Lung (tissue), 12 donors: ENCODE results near the gene ANKS1A. TPM values are rescaled to one million over a fixed set of nuclear protein-coding genes. Genes with fewer than 3 reads are reported as not detected.

Experiments used
- ATAC-seq: fragments of 200-7000 bp; cut with Tn5 transposase; one replicate; pipeline ENCODE4 v1.9.1; 2020; ENCODE audit warnings: moderate number of reproducible peaks; ENCODE audit not compliant: insufficient read depth, low FRiP score
- DNase-seq, 3 donors: peaks; one replicate each; pipeline ENCODE4 v3.0.0-alpha.2; 2013 to 2017
- H3K27ac ChIP-seq, 2 donors: one replicate each; pipeline ENCODE4 v1.5.1; 2013; ENCODE audit warnings: mild to moderate bottlenecking in 2 of 2, moderate library complexity in 2 of 2, control low read depth in 1 of 2, inconsistent platforms in 1 of 2, low read depth in 1 of 2, low read length in 1 of 2
- H3K27me3 ChIP-seq, 3 donors: one replicate each; pipeline ENCODE4 v1.5.1; 2013; ENCODE audit warnings: low read length in 2 of 3; ENCODE audit not compliant: control insufficient read depth in 3 of 3, insufficient read depth in 3 of 3
- H3K36me3 ChIP-seq, 4 donors: one replicate each; pipeline ENCODE4 v1.5.1; 2013; ENCODE audit warnings: low read length in 4 of 4, mild to moderate bottlenecking in 1 of 4, moderate library complexity in 1 of 4; ENCODE audit not compliant: control insufficient read depth in 4 of 4, insufficient read depth in 4 of 4
- H3K4me1 ChIP-seq, 5 donors: one replicate each; pipeline ENCODE4 v1.5.1; 2013; ENCODE audit warnings: low read length in 5 of 5, mild to moderate bottlenecking in 2 of 5, moderate library complexity in 1 of 5; ENCODE audit not compliant: control insufficient read depth in 5 of 5, insufficient read depth in 5 of 5
- H3K4me3 ChIP-seq: one replicate; pipeline ENCODE4 v1.5.1; 2013; ENCODE audit warnings: mild to moderate bottlenecking, control low read depth, moderate library complexity
- H3K9ac ChIP-seq, 2 donors: one replicate each; pipeline ENCODE4 v1.5.1; 2013; ENCODE audit warnings: low read length in 2 of 2, control low read depth in 1 of 2; ENCODE audit not compliant: insufficient read depth in 1 of 2
- H3K9me3 ChIP-seq, 4 donors: one replicate each; pipeline ENCODE4 v1.5.1; 2013; ENCODE audit warnings: low read length in 3 of 4, mild to moderate bottlenecking in 1 of 4, moderate library complexity in 1 of 4; ENCODE audit not compliant: control insufficient read depth in 4 of 4, insufficient read depth in 3 of 4
- WGBS, 2 donors: extraction: QIAGEN DNeasy Blood & Tissue Kit; methylation state at CpG; one replicate each; pipeline ENCODE4 v1.1.7; 2013; 5-methylcytosine and 5-hydroxymethylcytosine counted together
- polyA plus RNA-seq, 2 donors: library from polyadenylated mRNA; stranded (reverse); fragments of 200-250 nt; gene quantifications; one replicate each; pipeline ENCODE4 v1.2.1, GENCODE V29; 2013
- total RNA-seq, 2 donors: library from RNA; depleted of rRNA in 1 of 2; stranded (reverse); fragments of >200 nt in 1 of 2; gene quantifications; one replicate each; pipeline ENCODE4 v1.2.1, GENCODE V29; 2014 to 2021
- TF ChIP-seq, protein P1 (sequence below): IDR thresholded peaks from 2 replicates; pipeline ENCODE4 v1.5.1; 2012; ENCODE audit warnings: mild to moderate bottlenecking; ENCODE audit errors: control extremely low read depth, extremely low read depth
- donor health status: control.
- donor health status: control.
- donor health status: Bipolar disorder and iron deficiency.
- donor health status: healthy.
- donor health status: DM: yes; HTN: yes; CAD: no.

The ANKS1A gene
- total and polyA plus RNA-seq, 4 donors: 10.4 to 40.6 (median 24.3) TPM

DNA sequence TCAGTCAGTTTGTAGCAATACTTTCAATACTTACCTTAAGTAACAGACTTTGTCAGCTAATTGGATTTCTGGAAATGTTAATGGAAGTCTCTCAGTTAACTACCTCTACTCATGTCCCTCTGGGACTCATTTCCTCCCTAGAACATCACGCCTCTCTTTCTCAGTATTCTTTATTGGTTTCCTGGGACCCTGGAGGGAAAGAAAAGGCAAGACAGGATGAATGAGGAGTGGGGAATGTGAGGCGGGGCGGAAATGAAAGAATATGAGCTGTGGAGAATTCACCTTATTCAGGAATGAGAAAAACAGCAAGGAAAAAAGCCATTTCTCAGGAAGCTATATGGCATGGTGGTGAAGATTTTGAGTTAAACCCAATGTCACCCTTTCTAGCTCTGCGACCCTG lies 62.7 kb downstream of the ANKS1A start:
- TF ChIP-seq, protein P1, sequence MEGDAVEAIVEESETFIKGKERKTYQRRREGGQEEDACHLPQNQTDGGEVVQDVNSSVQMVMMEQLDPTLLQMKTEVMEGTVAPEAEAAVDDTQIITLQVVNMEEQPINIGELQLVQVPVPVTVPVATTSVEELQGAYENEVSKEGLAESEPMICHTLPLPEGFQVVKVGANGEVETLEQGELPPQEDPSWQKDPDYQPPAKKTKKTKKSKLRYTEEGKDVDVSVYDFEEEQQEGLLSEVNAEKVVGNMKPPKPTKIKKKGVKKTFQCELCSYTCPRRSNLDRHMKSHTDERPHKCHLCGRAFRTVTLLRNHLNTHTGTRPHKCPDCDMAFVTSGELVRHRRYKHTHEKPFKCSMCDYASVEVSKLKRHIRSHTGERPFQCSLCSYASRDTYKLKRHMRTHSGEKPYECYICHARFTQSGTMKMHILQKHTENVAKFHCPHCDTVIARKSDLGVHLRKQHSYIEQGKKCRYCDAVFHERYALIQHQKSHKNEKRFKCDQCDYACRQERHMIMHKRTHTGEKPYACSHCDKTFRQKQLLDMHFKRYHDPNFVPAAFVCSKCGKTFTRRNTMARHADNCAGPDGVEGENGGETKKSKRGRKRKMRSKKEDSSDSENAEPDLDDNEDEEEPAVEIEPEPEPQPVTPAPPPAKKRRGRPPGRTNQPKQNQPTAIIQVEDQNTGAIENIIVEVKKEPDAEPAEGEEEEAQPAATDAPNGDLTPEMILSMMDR: no peak
- no peak for DNase-seq
- H3K4me1 ChIP-seq: peaks cover 0 to 11% (median 0%) of the 10 kb centered on the region in 5 donors
- no peaks in the 10 kb centered on the region for H3K9me3 ChIP-seq
- H3K4me3 ChIP-seq: no peak overlapping the region
- H3K27ac ChIP-seq: no peak overlapping the region
- no peaks in the 10 kb centered on the region for H3K36me3 ChIP-seq
- WGBS, 2 donors: 93 to 95% methylated on average over 4 of the region's 4 CpGs
- H3K9ac ChIP-seq: no peak overlapping the region
- ATAC-seq: no peak
- no peaks in the 10 kb centered on the region for H3K27me3 ChIP-seq

DNA sequence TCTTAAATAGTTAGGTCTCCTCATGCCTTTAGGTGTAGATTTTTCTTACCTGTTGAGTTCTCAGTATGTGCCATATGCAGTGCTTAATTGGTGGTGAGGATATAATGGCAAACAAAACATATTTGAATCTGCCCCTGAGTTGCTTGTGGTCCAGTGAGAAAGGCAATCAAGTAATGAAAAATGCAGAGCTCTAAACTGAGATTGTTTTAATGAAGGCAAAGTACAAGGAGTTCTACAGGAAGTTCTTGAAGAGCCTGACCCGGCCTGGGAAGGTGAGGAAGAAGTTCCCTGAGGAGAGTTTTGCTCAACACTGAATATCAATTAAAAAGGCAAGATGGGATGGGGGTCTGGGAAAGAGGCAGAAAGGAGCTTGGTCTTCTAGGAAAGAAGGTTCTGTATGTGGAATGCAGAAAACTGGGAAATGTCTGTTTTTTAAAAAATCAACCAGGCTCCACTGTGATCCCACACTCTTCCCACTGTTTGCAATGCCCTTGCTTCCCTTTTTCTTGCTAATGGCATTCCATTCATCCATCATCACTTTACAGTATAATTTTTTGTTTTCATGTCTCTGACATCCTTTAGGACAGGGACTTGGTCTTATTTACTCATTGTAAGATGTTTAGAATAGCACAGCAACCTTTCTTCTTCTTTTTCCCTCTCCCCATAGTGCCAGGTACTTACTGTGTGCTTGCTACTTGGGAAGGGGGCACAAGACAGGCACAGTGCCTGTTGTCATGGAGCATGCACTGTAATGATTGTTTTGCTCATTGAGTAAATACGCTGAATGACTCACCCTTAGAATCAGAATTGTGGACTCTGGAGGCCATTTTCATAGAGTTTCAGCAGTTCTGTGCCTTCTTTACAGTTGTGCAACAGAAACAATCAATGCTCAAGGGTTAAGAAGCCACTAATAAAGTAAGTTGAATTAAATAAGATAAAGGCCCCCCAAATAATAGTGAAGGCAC lies 64.3 kb downstream of the ANKS1A start:
- Histone ChIP-seq H3K4me1 (peaks cover 0 to 21% (median 10%) of the 10 kb centered on the region in 5 donors), H3K9me3 (no peaks in the 10 kb centered on the region), H3K9ac (no peak overlapping the region), H3K27me3 (no peaks in the 10 kb centered on the region), H3K27ac (peak overlapping the region; percentile 1 to 44), H3K36me3 (no peaks in the 10 kb centered on the region), H3K4me3 (no peak overlapping the region)
- 48 to 63% methylated on average over 2 of the region's 2 CpGs for WGBS, 2 donors
- DNase-seq (peak in 2 of 3 donors; percentile 19 to 25), ATAC-seq (peak; percentile 50)
- TF ChIP-seq, protein P1: no peak

DNA sequence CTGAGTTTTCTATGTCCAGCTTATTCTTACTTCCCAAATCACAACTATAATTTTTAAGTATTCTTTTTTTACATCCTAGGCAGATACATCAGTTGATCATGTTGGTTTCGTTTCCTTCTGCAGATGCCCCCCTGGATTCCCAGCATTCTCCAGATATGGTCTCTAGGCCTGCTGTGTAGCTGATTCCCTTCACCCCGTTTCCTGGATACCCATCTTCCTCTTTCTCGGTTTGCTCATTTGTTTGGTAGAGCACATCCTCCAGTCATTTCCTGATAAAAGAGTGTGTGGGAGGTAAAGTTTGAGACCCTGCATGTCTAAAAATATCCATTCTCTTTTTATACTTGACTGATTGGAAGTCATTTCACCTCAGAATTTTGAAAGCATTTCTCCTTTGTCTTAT lies 66.4 kb downstream of the ANKS1A start:
- WGBS, 2 donors: 23 to 46% methylated on average over 3 of the region's 3 CpGs
- Histone ChIP-seq H3K9ac (no peak overlapping the region), H3K9me3 (no peaks in the 10 kb centered on the region), H3K36me3 (no peaks in the 10 kb centered on the region), H3K27ac (peak overlapping the region in 1 of 2 donors; percentile 57), H3K4me3 (no peak overlapping the region), H3K4me1 (peaks cover 0 to 30% (median 10%) of the 10 kb centered on the region in 5 donors), H3K27me3 (no peaks in the 10 kb centered on the region)
- ATAC-seq (no peak), DNase-seq (peak in 1 of 3 donors; percentile 15)
- TF ChIP-seq, protein P1: no peak
